Smooth muscle cell (in vitro differentiated cells): ENCODE results near the gene LIMA1. TPM values are rescaled to one million over a fixed set of nuclear protein-coding genes. Genes with fewer than 3 reads are reported as not detected.

Experiments used
- DNase-seq: peaks from one replicate; lab custom pipeline; 2025; ENCODE audit not compliant: unreplicated experiment; lab: John Stamatoyannopoulos, UW
- H2AFZ ChIP-seq: fragments of 200-600 bp; sonication (generic); 2 replicates; pipeline ENCODE4 v1.6.0; 2016; ENCODE audit warnings: antibody characterized with exemption, low read depth, mild to moderate bottlenecking
- H3F3A ChIP-seq: fragments of 200-600 bp; sonication (generic); 2 replicates; pipeline ENCODE4 v1.6.0; 2017; ENCODE audit warnings: antibody characterized with exemption, low read depth
- H3K27ac ChIP-seq: fragments of 200-600 bp; sonication (generic); 2 replicates; pipeline ENCODE4 v1.5.1; 2016; ENCODE audit warnings: low read depth, mild to moderate bottlenecking
- H3K27me3 ChIP-seq: fragments of 200-600 bp; sonication (generic); 2 replicates; pipeline ENCODE4 v1.6.1; 2016; ENCODE audit warnings: low read depth, mild to moderate bottlenecking
- H3K36me3 ChIP-seq: fragments of 200-600 bp; sonication (generic); 2 replicates; pipeline ENCODE4 v1.5.1; 2016; ENCODE audit warnings: low read depth
- H3K4me1 ChIP-seq: fragments of 200-600 bp; sonication (generic); 2 replicates; pipeline ENCODE4 v1.5.1; 2016; ENCODE audit warnings: low read depth
- H3K4me2 ChIP-seq: fragments of 200-600 bp; sonication (generic); 2 replicates; pipeline ENCODE4 v1.6.0; 2016; ENCODE audit warnings: mild to moderate bottlenecking
- H3K4me3 ChIP-seq: fragments of 200-600 bp; sonication (generic); 2 replicates; pipeline ENCODE4 v1.5.1; 2016; ENCODE audit warnings: mild to moderate bottlenecking
- H3K79me2 ChIP-seq: fragments of 200-600 bp; sonication (generic); 2 replicates; pipeline ENCODE4 v1.6.0; 2016; ENCODE audit warnings: low read depth, mild to moderate bottlenecking
- H3K9ac ChIP-seq: fragments of 200-600 bp; sonication (generic); 2 replicates; pipeline ENCODE4 v1.6.0; 2016; ENCODE audit warnings: low read depth
- H3K9me3 ChIP-seq: fragments of 200-600 bp; sonication (generic); replicated peaks from 2 replicates; pipeline ENCODE4 v1.5.1; 2016; ENCODE audit warnings: low read depth
- H4K20me1 ChIP-seq: fragments of 200-600 bp; sonication (generic); 2 replicates; pipeline ENCODE4 v1.6.0; 2016; ENCODE audit warnings: low read depth
- WGBS: methylation state at CpG from one replicate; pipeline ENCODE4 v1.1.7; 2016; ENCODE audit warnings: low lambda C conversion rate; 5-methylcytosine and 5-hydroxymethylcytosine counted together
- polyA plus RNA-seq: library from polyadenylated mRNA; unstranded; fragments of >200 nt; fragmentation: Nextera tagmentation; extraction: Ambion mirVana; gene quantifications from 2 replicates; pipeline ENCODE4 v1.2.1, GENCODE V29; 2016
- total RNA-seq: library from RNA; depleted of rRNA; stranded (reverse); fragments of >200 nt; gene quantifications from 2 replicates; pipeline ENCODE4 v1.2.3, GENCODE V29; 2014
- TF ChIP-seq, protein P1 (sequence below): fragments of 200-600 bp; sonication (generic); IDR thresholded peaks from 2 replicates; pipeline ENCODE4 v1.5.1; 2017; ENCODE audit warnings: borderline replicate concordance, mild to moderate bottlenecking, antibody characterized with exemption; ENCODE audit not compliant: insufficient read depth, poor library complexity, severe bottlenecking

The LIMA1 gene
- total and polyA plus RNA-seq, 2 experiments from 2014 or later = 39.6 to 154 TPM

DNA sequence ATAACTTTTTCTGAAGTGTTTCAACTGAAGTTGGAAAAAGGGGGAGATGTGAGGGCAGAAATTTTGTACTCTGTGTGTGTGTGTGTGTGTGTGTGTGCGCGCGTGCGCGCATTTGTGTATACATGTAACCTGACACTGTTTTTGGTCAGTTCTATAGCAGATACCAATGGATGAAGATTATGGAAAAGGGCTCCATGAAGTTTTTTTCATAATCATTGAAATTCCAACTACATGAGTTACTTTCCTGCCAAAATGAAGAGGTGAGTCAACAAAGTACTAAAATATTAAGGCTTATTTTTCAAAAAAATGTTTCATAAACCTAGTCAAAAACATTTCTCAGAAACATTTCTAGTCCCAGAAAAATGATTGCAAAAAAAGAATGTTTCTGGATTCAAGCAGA is 90.4 kb downstream of the LIMA1 start:
- Histone ChIP-seq H3K27ac (no peak overlapping the region), H3K79me2 (peaks cover 9% of the 10 kb centered on the region), H3K9me3 (no peaks in the 10 kb centered on the region), H3K9ac (no peak overlapping the region), H3K27me3 (no peaks in the 10 kb centered on the region), H3K36me3 (peaks cover 3% of the 10 kb centered on the region), H3F3A (no peaks in the 10 kb centered on the region), H3K4me1 (no peaks in the 10 kb centered on the region), H2AFZ (no peak overlapping the region), H3K4me2 (no peak overlapping the region), H4K20me1 (no peaks in the 10 kb centered on the region), H3K4me3 (no peak overlapping the region)
- TF ChIP-seq, protein P1, sequence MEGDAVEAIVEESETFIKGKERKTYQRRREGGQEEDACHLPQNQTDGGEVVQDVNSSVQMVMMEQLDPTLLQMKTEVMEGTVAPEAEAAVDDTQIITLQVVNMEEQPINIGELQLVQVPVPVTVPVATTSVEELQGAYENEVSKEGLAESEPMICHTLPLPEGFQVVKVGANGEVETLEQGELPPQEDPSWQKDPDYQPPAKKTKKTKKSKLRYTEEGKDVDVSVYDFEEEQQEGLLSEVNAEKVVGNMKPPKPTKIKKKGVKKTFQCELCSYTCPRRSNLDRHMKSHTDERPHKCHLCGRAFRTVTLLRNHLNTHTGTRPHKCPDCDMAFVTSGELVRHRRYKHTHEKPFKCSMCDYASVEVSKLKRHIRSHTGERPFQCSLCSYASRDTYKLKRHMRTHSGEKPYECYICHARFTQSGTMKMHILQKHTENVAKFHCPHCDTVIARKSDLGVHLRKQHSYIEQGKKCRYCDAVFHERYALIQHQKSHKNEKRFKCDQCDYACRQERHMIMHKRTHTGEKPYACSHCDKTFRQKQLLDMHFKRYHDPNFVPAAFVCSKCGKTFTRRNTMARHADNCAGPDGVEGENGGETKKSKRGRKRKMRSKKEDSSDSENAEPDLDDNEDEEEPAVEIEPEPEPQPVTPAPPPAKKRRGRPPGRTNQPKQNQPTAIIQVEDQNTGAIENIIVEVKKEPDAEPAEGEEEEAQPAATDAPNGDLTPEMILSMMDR = no peak
- DNase-seq = no peak
- WGBS = 91% methylated on average over 5 of the region's 5 CpGs

DNA sequence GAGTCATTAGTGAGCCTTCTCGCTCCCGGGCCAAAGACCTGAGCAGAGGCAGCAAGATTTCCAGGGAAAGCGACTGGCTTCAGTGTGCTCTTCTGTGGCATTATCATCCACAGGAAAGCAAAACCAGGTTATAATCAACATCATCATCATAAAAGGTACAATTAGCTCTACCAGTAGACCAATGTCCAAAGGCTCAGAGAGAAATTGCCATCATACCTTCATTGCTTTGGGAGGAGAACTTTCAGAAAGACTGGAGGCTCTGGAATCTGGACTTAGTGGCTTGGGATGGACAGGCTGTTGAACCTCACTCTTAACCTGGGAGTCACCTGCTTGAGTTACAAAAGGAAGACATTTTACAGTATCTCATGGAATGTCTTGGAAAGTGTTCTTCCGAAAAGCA is 91.1 kb downstream of the LIMA1 start:
- H3K36me3 ChIP-seq = peaks cover 3% of the 10 kb centered on the region
- no peak overlapping the region for H3K27ac ChIP-seq
- TF ChIP-seq, protein P1 = no peak
- H3K79me2 ChIP-seq = peaks cover 9% of the 10 kb centered on the region
- H4K20me1 ChIP-seq = no peaks in the 10 kb centered on the region
- no peak for DNase-seq
- H3F3A ChIP-seq = no peaks in the 10 kb centered on the region
- no peak overlapping the region for H3K4me3 ChIP-seq
- WGBS = 99% methylated on average over 4 of the region's 4 CpGs
- no peak overlapping the region for H2AFZ ChIP-seq
- H3K9me3 ChIP-seq = no peaks in the 10 kb centered on the region
- no peak overlapping the region for H3K4me2 ChIP-seq
- H3K9ac ChIP-seq = no peak overlapping the region
- H3K27me3 ChIP-seq = no peaks in the 10 kb centered on the region
- H3K4me1 ChIP-seq = no peaks in the 10 kb centered on the region

DNA sequence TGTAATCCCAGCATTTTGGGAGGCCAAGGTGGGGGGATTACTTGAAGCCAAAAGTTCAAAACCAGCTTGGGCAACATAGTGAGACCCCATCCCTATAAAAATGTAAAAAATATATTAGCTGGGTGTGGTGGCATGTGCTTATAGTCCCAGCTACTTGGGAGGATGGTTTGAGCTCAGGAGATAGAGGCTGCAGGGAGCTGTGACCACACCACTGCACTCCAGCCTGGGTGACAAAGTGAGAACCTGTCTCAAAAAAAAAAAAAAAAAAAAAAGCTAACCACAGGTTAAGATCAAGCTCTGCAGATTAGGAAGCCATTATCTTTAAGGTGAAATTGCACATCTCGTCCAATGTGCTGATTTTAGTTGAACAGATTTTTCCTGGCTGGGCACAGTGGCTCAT is 92.5 kb downstream of the LIMA1 start:
- Histone ChIP-seq H3K36me3 (peaks cover 3% of the 10 kb centered on the region), H3K4me2 (no peak overlapping the region), H3K27ac (no peak overlapping the region), H4K20me1 (no peaks in the 10 kb centered on the region), H3K4me1 (peaks cover 9% of the 10 kb centered on the region), H3F3A (peaks cover 3% of the 10 kb centered on the region), H3K4me3 (no peak overlapping the region), H3K27me3 (no peaks in the 10 kb centered on the region), H2AFZ (no peak overlapping the region), H3K9me3 (no peaks in the 10 kb centered on the region), H3K9ac (no peak overlapping the region), H3K79me2 (peaks cover 2% of the 10 kb centered on the region)
- DNase-seq = no peak
- TF ChIP-seq, protein P1 = no peak
- WGBS = 81% methylated on average over 1 of the region's 1 CpG

DNA sequence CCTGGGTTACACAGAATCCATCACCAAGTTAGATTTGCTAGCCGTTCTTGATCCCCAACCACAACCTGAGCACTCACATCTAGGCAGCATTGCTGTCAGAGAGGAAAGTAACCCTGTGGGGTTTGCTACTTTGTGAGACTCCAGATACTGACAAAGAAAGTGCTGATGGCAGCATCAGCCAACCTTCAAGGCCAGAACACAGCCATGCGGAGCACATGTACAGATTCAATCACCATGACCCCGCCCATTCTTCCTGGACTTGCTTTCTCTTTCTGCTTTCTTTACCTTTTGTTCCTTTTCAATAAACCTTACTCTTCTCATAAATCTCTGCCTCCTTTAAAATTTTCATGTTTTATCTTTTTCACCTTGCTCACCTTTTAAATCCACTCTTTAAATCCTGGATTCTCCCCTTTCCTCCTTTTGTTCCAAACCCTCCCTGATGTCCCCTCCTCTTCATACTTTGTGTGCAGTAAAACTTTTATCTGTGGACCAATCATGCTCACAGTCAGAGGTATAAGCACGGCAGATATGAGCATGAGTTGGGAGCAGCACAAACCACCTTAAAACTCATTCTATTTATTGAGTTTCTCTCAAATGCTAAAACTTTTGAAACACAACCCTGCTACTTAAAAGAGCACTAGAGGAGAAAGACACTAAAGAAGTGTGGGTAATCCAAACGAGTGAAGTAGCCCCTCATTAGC is 94.3 kb downstream of the LIMA1 start:
- DNase-seq = no peak
- no peaks in the 10 kb centered on the region for H4K20me1 ChIP-seq
- peaks cover 4% of the 10 kb centered on the region for H3K79me2 ChIP-seq
- peak overlapping the region; percentile 91 for H3K27ac ChIP-seq
- no peak overlapping the region for H3K4me2 ChIP-seq
- WGBS = 84% methylated on average over 5 of the region's 5 CpGs
- H2AFZ ChIP-seq = no peak overlapping the region
- no peak overlapping the region for H3K9ac ChIP-seq
- H3F3A ChIP-seq = peaks cover 7% of the 10 kb centered on the region
- H3K4me1 ChIP-seq = peaks cover 12% of the 10 kb centered on the region
- TF ChIP-seq, protein P1 = no peak
- no peak overlapping the region for H3K4me3 ChIP-seq
- H3K27me3 ChIP-seq = no peaks in the 10 kb centered on the region
- H3K36me3 ChIP-seq = no peaks in the 10 kb centered on the region
- no peaks in the 10 kb centered on the region for H3K9me3 ChIP-seq
